GM13977 (cell line): ENCODE measurements around the gene FAM151B.

ENCODE experiments used
- DNase-seq: peaks from one replicate; pipeline ENCODE4 v3.0.0; 2012; ENCODE audit warnings: low spot score
- CTCF ChIP-seq: IDR thresholded peaks from 2 replicates; pipeline ENCODE4 v1.5.1; 2012; ENCODE audit warnings: mild to moderate bottlenecking, control low read depth; ENCODE audit not compliant: insufficient read depth; ENCODE audit errors: extremely low read depth, missing control alignments
- in situ Hi-C: fragments of 300-500 bp; cut with MboI; formaldehyde crosslinking; loops from one replicate; pipeline ENCODE4 v1.12.0; 2022; ENCODE audit warnings: low sequenced_read_pairs, low pct_unique_long_range_greater_than_20kb, mixed read lengths, inconsistent platforms; ENCODE audit not compliant: unreplicated experiment

FAM151B gene

GRCh38 chr5:80516826-80517225 lies 28.9 kb downstream of the FAM151B start:
- DNase-seq = no peak
- no peak for TF ChIP-seq CTCF
- in situ Hi-C loops = no loop called here

- no peak for DNase-seq
- no peak for TF ChIP-seq CTCF
- in situ Hi-C loops = no loop called here
Observed at GRCh38 chr5:80540691-80541090, 52.8 kb downstream of the FAM151B start.

- no peak for DNase-seq
- TF ChIP-seq CTCF = no peak
- in situ Hi-C loops = no loop called here
Observed at GRCh38 chr5:80541392-80541791, 53.5 kb downstream of the FAM151B start.

GRCh38 chr5:80554646-80555045 lies 66.7 kb downstream of the FAM151B start:
- TF ChIP-seq CTCF = no peak
- no peak for DNase-seq
- in situ Hi-C loops = no loop called here

- TF ChIP-seq CTCF = no peak
- in situ Hi-C loops = no loop called here
- no peak for DNase-seq
Observed at GRCh38 chr5:80555099-80555498, 67.2 kb downstream of the FAM151B start.

GRCh38 chr5:80559244-80559643 lies 71.3 kb downstream of the FAM151B start:
- no peak for DNase-seq
- no peak for TF ChIP-seq CTCF

GRCh38 chr5:80565330-80565729 lies 77.4 kb downstream of the FAM151B start:
- DNase-seq = no peak
- no peak for TF ChIP-seq CTCF
- in situ Hi-C loops = no loop called here

More at GRCh38 chr5:80559244-80559643, 71.3 kb downstream of the FAM151B start:
- in situ Hi-C loops = no loop called here
